ENCODE results near the gene HHLA2. TPM values are rescaled to one million over a fixed set of nuclear protein-coding genes. Genes with fewer than 3 reads are reported as not detected.

Gene HHLA2
- total RNA-seq, 2 donors from 2014 or later = 0.81 TPM; not detected in 1

- DNase-seq (ENCODE audit: low spot score) = no peak
- Mint-ChIP-seq H3K4me3 (no peak overlapping the region), H3K27ac (no peak overlapping the region), H3K36me3 (no peaks in the 10 kb centered on the region), H3K9me3 (no peaks in the 10 kb centered on the region), H3K4me1 (ENCODE audit: low read depth in 2 of 2) (no peaks in the 10 kb centered on the region), H3K27me3 (peaks cover 5 to 6% of the 10 kb centered on the region in 2 donors)
- no peak for ATAC-seq
Measured at GRCh38 chr3:108311797-108312196, 15.4 kb downstream of the HHLA2 start.

GRCh38 chr3:108312656-108313055 lies 16.3 kb downstream of the HHLA2 start:
- peaks cover 5 to 6% of the 10 kb centered on the region in 2 donors for H3K27me3 Mint-ChIP-seq
- no peaks in the 10 kb centered on the region for H3K9me3 Mint-ChIP-seq
- no peak overlapping the region for H3K27ac Mint-ChIP-seq
- ATAC-seq (no peak), DNase-seq (ENCODE audit: low spot score) (no peak)
- no peak overlapping the region for H3K4me3 Mint-ChIP-seq
- H3K36me3 Mint-ChIP-seq = no peaks in the 10 kb centered on the region
- H3K4me1 Mint-ChIP-seq (ENCODE audit: low read depth in 2 of 2) = no peaks in the 10 kb centered on the region

GRCh38 chr3:108315767-108316301 lies 19.5 kb downstream of the HHLA2 start:
- Mint-ChIP-seq H3K9me3 (no peaks in the 10 kb centered on the region), H3K4me1 (ENCODE audit: low read depth in 2 of 2) (no peaks in the 10 kb centered on the region), H3K27me3 (peaks cover 5 to 6% of the 10 kb centered on the region in 2 donors), H3K36me3 (no peaks in the 10 kb centered on the region), H3K4me3 (no peak overlapping the region), H3K27ac (peak overlapping the region in 1 of 2 donors; percentile 40)
- DNase-seq (ENCODE audit: low spot score) (no peak), ATAC-seq (no peak)

GRCh38 chr3:108319428-108320082 lies 23.2 kb downstream of the HHLA2 start:
- DNase-seq (ENCODE audit: low spot score) (no peak), ATAC-seq (no peak)
- H3K36me3 Mint-ChIP-seq = no peaks in the 10 kb centered on the region
- no peak overlapping the region for H3K4me3 Mint-ChIP-seq
- no peak overlapping the region for H3K27ac Mint-ChIP-seq
- H3K4me1 Mint-ChIP-seq (ENCODE audit: low read depth in 2 of 2) = no peaks in the 10 kb centered on the region
- H3K27me3 Mint-ChIP-seq = peaks cover 6 to 8% of the 10 kb centered on the region in 2 donors
- no peaks in the 10 kb centered on the region for H3K9me3 Mint-ChIP-seq

- no peak for DNase-seq (ENCODE audit: low spot score)
- no peak overlapping the region for H3K27ac Mint-ChIP-seq
- H3K36me3 Mint-ChIP-seq = peaks cover 4% of the 10 kb centered on the region
- ATAC-seq = no peak
- H3K4me3 Mint-ChIP-seq = no peak overlapping the region
- peaks cover 8 to 13% of the 10 kb centered on the region in 2 donors for H3K27me3 Mint-ChIP-seq
- H3K9me3 Mint-ChIP-seq = peaks cover 3% of the 10 kb centered on the region
- H3K4me1 Mint-ChIP-seq (ENCODE audit: low read depth in 2 of 2) = no peaks in the 10 kb centered on the region
Measured at GRCh38 chr3:108320746-108321350, 24.5 kb downstream of the HHLA2 start.

GRCh38 chr3:108322352-108322751 lies 26.0 kb downstream of the HHLA2 start:
- DNase-seq (ENCODE audit: low spot score) = no peak
- Mint-ChIP-seq H3K27me3 (peaks cover 8 to 13% of the 10 kb centered on the region in 2 donors), H3K4me1 (ENCODE audit: low read depth in 2 of 2) (no peaks in the 10 kb centered on the region), H3K9me3 (peaks cover 7% of the 10 kb centered on the region), H3K27ac (no peak overlapping the region), H3K36me3 (peaks cover 15% of the 10 kb centered on the region), H3K4me3 (no peak overlapping the region)
- no peak for ATAC-seq

GRCh38 chr3:108324177-108324576 lies 27.8 kb downstream of the HHLA2 start:
- H3K9me3 Mint-ChIP-seq = peaks cover 7% of the 10 kb centered on the region

GRCh38 chr3:108327168-108327567 lies 30.8 kb downstream of the HHLA2 start:
- Mint-ChIP-seq H3K4me3 (no peak overlapping the region), H3K9me3 (peaks cover 7% of the 10 kb centered on the region), H3K27me3 (peaks cover 0 to 13% of the 10 kb centered on the region in 2 donors), H3K27ac (no peak overlapping the region), H3K4me1 (ENCODE audit: low read depth in 2 of 2) (peaks cover 4 to 13% of the 10 kb centered on the region in 2 donors), H3K36me3 (peaks cover 17% of the 10 kb centered on the region)
- DNase-seq (ENCODE audit: low spot score) = no peak
- ATAC-seq = no peak

More at GRCh38 chr3:108324177-108324576, 27.8 kb downstream of the HHLA2 start:
- DNase-seq (ENCODE audit: low spot score) = no peak
- H3K36me3 Mint-ChIP-seq = peaks cover 17% of the 10 kb centered on the region
- H3K4me3 Mint-ChIP-seq = no peak overlapping the region
- peaks cover 8 to 18% of the 10 kb centered on the region in 2 donors for H3K27me3 Mint-ChIP-seq
- ATAC-seq = no peak
- H3K27ac Mint-ChIP-seq = no peak overlapping the region
- H3K4me1 Mint-ChIP-seq (ENCODE audit: low read depth in 2 of 2) = peaks cover 4 to 10% of the 10 kb centered on the region in 2 donors

- Mint-ChIP-seq H3K27ac (no peak overlapping the region), H3K9me3 (peaks cover 7% of the 10 kb centered on the region), H3K4me3 (peak overlapping the region; percentile 5), H3K4me1 (ENCODE audit: low read depth in 2 of 2) (peaks cover 4 to 13% of the 10 kb centered on the region in 2 donors), H3K36me3 (peaks cover 17% of the 10 kb centered on the region), H3K27me3 (peaks cover 0 to 13% of the 10 kb centered on the region in 2 donors)
- ATAC-seq = peak in 1 of 2 donors; percentile 69
- no peak for DNase-seq (ENCODE audit: low spot score)
Measured at GRCh38 chr3:108328821-108329486, 32.6 kb downstream of the HHLA2 start.

- H3K9me3 Mint-ChIP-seq = peaks cover 7% of the 10 kb centered on the region
- H3K36me3 Mint-ChIP-seq = peaks cover 17% of the 10 kb centered on the region
- peak overlapping the region; percentile 5 for H3K4me3 Mint-ChIP-seq
- peaks cover 0 to 12% of the 10 kb centered on the region in 2 donors for H3K27me3 Mint-ChIP-seq
- DNase-seq (ENCODE audit: low spot score) (no peak), ATAC-seq (peak in 1 of 2 donors; percentile 26)
- no peak overlapping the region for H3K27ac Mint-ChIP-seq
- H3K4me1 Mint-ChIP-seq (ENCODE audit: low read depth in 2 of 2) = peaks cover 4 to 13% of the 10 kb centered on the region in 2 donors
Measured at GRCh38 chr3:108329508-108329907, 33.2 kb downstream of the HHLA2 start.

GRCh38 chr3:108329947-108330346 lies 33.6 kb downstream of the HHLA2 start:
- ATAC-seq (no peak), DNase-seq (ENCODE audit: low spot score) (no peak)
- Mint-ChIP-seq H3K4me1 (ENCODE audit: low read depth in 2 of 2) (peaks cover 4 to 13% of the 10 kb centered on the region in 2 donors), H3K4me3 (no peak overlapping the region), H3K9me3 (peaks cover 7% of the 10 kb centered on the region), H3K27ac (no peak overlapping the region), H3K27me3 (peaks cover 0 to 9% of the 10 kb centered on the region in 2 donors), H3K36me3 (peaks cover 17% of the 10 kb centered on the region)

- H3K9me3 Mint-ChIP-seq = no peaks in the 10 kb centered on the region
- H3K4me3 Mint-ChIP-seq = no peak overlapping the region
- H3K36me3 Mint-ChIP-seq = peaks cover 8% of the 10 kb centered on the region
- ATAC-seq (no peak), DNase-seq (ENCODE audit: low spot score) (no peak)
- peaks cover 4 to 13% of the 10 kb centered on the region in 2 donors for H3K4me1 Mint-ChIP-seq (ENCODE audit: low read depth in 2 of 2)
- H3K27me3 Mint-ChIP-seq = peaks cover 0 to 7% of the 10 kb centered on the region in 2 donors
- no peak overlapping the region for H3K27ac Mint-ChIP-seq
Measured at GRCh38 chr3:108331792-108332191, 35.4 kb downstream of the HHLA2 start.

- H3K4me3 Mint-ChIP-seq = no peak overlapping the region
- no peak overlapping the region for H3K27ac Mint-ChIP-seq
- no peaks in the 10 kb centered on the region for H3K36me3 Mint-ChIP-seq
- DNase-seq (ENCODE audit: low spot score) (no peak), ATAC-seq (no peak)
- no peaks in the 10 kb centered on the region for H3K9me3 Mint-ChIP-seq
- H3K27me3 Mint-ChIP-seq = peaks cover 0 to 2% of the 10 kb centered on the region in 2 donors
- peaks cover 0 to 5% of the 10 kb centered on the region in 2 donors for H3K4me1 Mint-ChIP-seq (ENCODE audit: low read depth in 2 of 2)
Measured at GRCh38 chr3:108333961-108334360, 37.6 kb downstream of the HHLA2 start.

- no peak for ATAC-seq
- H3K36me3 Mint-ChIP-seq = no peaks in the 10 kb centered on the region
- H3K27me3 Mint-ChIP-seq = peaks cover 0 to 3% of the 10 kb centered on the region in 2 donors
- no peaks in the 10 kb centered on the region for H3K9me3 Mint-ChIP-seq
- no peak overlapping the region for H3K4me3 Mint-ChIP-seq
- H3K4me1 Mint-ChIP-seq (ENCODE audit: low read depth in 2 of 2) = no peaks in the 10 kb centered on the region
- no peak for DNase-seq (ENCODE audit: low spot score)
- H3K27ac Mint-ChIP-seq = no peak overlapping the region
Measured at GRCh38 chr3:108334701-108335100, 38.4 kb downstream of the HHLA2 start.
